Measurements from ENCODE around the gene IPCEF1.

IPCEF1 gene

DNA sequence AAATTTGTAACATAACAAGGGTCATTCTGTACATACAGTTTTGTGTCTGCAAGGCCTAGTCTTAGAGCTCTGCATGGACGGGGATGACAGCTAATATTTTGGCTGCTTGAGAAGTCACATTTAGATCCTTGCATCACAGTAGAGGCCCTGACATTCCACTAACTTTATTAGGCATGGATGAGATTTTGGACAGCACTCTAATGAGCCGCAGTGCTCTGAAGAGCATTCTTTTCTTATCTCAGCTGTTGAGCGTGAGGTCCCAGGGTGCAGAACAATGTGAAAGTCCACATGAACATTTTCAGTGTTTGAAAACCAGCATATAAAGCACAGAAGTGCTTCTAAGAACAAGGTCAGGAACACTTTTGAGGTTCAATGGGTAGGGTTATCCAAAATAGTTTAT is 58.9 kb downstream of the IPCEF1 start:
- Histone ChIP-seq H3K27me3 (replicated peaks; ENCODE audit: control insufficient read depth, insufficient read depth, low read length) (no peaks in the 10 kb centered on the region), H3K4me3 (replicated peaks; ENCODE audit: low read depth, low read length) (no peak overlapping the region), H3K36me3 (ENCODE audit: control insufficient read depth, insufficient read depth, low read length) (no peaks in the 10 kb centered on the region)
- no peak for DNase-seq (ENCODE audit: extremely low read depth, insufficient read length)
- TF ChIP-seq, protein P1, sequence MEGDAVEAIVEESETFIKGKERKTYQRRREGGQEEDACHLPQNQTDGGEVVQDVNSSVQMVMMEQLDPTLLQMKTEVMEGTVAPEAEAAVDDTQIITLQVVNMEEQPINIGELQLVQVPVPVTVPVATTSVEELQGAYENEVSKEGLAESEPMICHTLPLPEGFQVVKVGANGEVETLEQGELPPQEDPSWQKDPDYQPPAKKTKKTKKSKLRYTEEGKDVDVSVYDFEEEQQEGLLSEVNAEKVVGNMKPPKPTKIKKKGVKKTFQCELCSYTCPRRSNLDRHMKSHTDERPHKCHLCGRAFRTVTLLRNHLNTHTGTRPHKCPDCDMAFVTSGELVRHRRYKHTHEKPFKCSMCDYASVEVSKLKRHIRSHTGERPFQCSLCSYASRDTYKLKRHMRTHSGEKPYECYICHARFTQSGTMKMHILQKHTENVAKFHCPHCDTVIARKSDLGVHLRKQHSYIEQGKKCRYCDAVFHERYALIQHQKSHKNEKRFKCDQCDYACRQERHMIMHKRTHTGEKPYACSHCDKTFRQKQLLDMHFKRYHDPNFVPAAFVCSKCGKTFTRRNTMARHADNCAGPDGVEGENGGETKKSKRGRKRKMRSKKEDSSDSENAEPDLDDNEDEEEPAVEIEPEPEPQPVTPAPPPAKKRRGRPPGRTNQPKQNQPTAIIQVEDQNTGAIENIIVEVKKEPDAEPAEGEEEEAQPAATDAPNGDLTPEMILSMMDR (IDR thresholded peaks at IDR 0.05; ENCODE audit: insufficient read depth, low read length, poor library complexity, severe bottlenecking) = no peak

DNA sequence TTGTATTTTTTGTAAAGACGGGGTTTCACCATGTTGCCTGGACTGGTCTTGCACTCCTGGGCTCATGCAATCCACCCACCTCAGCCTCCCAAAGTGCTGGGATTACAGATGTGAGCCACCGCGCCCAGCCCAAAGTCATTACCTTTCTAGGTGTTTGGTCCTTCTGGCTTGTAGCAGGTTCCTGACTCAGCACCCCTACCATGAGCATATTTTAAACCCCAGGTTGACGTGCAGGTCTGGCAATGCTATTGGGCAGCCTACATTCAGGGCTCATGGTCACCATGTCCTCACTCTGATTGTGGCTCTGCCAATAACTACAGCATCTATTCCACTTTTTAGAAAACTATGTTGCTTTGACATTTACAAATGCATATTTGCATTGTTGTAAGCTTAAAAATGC is 59.4 kb downstream of the IPCEF1 start:
- TF ChIP-seq, protein P1 (IDR thresholded peaks at IDR 0.05; ENCODE audit: insufficient read depth, low read length, poor library complexity, severe bottlenecking) = no peak
- H3K4me3 ChIP-seq (replicated peaks; ENCODE audit: low read depth, low read length) = no peak overlapping the region
- no peak for DNase-seq (ENCODE audit: extremely low read depth, insufficient read length)
- no peaks in the 10 kb centered on the region for H3K36me3 ChIP-seq (ENCODE audit: control insufficient read depth, insufficient read depth, low read length)
- no peaks in the 10 kb centered on the region for H3K27me3 ChIP-seq (replicated peaks; ENCODE audit: control insufficient read depth, insufficient read depth, low read length)

DNA sequence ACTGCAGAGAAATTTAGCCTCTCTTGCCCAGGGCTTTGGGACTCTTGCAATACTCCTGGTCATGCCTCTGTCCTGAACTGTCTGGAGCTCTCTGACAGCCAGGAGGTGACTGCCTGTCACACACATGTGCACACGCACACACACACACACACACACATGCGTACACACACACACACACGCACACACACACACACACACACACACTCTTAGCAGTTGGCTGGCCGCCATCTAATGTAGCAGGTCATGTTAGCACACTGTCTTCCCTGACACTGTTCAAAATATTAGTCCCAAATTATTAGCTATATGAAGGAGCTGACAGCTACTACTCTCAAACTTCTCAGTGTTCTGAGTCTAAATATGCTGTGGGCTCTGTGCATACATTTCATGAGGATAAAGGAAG is 60.9 kb downstream of the IPCEF1 start:
- TF ChIP-seq, protein P1 (IDR thresholded peaks at IDR 0.05; ENCODE audit: insufficient read depth, low read length, poor library complexity, severe bottlenecking) = no peak
- H3K27me3 ChIP-seq (replicated peaks; ENCODE audit: control insufficient read depth, insufficient read depth, low read length) = no peaks in the 10 kb centered on the region
- no peak for DNase-seq (ENCODE audit: extremely low read depth, insufficient read length)
- H3K36me3 ChIP-seq (ENCODE audit: control insufficient read depth, insufficient read depth, low read length) = no peaks in the 10 kb centered on the region
- H3K4me3 ChIP-seq (replicated peaks; ENCODE audit: low read depth, low read length) = no peak overlapping the region

DNA sequence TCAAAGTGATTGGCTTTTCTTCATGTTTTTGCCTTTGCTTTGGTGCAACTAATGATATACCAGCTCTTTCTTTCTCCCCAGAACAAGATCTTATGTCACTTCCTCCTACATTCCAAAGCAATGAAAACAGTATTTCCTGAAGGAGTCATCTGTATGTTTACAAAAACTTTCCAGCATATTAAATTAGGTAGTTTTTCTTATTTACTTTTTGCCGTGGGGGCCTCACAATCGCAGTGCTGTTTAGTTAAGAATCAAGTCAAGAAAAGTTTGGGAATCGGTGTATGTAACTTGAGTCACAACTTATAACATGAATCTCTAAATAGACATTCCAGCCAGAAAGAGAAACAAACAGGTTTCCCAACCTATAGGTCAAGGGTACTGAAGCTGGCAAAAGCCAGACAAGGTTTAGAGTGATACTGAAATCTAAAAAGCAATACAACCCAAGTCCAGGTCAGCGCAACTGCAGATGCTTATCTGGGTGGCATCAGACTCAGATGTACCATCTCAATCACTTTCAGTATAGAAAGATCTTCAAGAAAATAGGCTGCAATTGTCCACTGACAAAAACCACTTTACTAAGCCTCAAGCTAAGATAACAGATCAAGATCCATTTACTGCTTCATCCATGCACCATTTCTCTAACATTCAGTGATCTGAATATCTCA is 63.6 kb downstream of the IPCEF1 start:
- Histone ChIP-seq H3K36me3 (ENCODE audit: control insufficient read depth, insufficient read depth, low read length) (no peaks in the 10 kb centered on the region), H3K27me3 (replicated peaks; ENCODE audit: control insufficient read depth, insufficient read depth, low read length) (no peaks in the 10 kb centered on the region), H3K4me3 (replicated peaks; ENCODE audit: low read depth, low read length) (no peak overlapping the region)
- no peak for DNase-seq (ENCODE audit: extremely low read depth, insufficient read length)
- TF ChIP-seq, protein P1 (IDR thresholded peaks at IDR 0.05; ENCODE audit: insufficient read depth, low read length, poor library complexity, severe bottlenecking) = no peak

DNA sequence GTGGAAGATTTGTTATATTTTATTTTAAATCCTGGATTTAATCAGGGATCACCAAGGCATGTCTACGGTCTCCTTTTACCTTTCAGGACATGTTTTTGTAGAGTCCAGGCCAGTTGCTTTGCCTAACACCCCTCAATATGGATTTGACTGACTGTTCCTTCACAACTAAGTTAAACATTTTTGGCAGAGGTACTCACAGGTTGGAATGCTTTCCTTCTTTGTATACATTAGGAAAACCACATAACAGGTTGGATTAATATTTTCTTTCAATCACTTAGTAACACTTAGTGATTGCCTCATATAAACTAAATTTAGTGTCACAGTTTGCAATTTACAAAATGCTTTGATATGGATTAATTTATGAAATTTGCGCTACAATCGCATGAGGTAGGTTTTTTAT is 64.5 kb downstream of the IPCEF1 start:
- no peaks in the 10 kb centered on the region for H3K27me3 ChIP-seq (replicated peaks; ENCODE audit: control insufficient read depth, insufficient read depth, low read length)
- TF ChIP-seq, protein P1 (IDR thresholded peaks at IDR 0.05; ENCODE audit: insufficient read depth, low read length, poor library complexity, severe bottlenecking) = no peak
- no peak overlapping the region for H3K4me3 ChIP-seq (replicated peaks; ENCODE audit: low read depth, low read length)
- no peak for DNase-seq (ENCODE audit: extremely low read depth, insufficient read length)
- no peaks in the 10 kb centered on the region for H3K36me3 ChIP-seq (ENCODE audit: control insufficient read depth, insufficient read depth, low read length)

Data from GM06990 (cell line).